Measurements from ENCODE around the gene PUM2.
"Not testable (repeated sequence)": the region's sequence is repeated elsewhere in the genome, so short reads cannot be mapped to it uniquely, and the experiment has no call there.

Gene PUM2

DNA sequence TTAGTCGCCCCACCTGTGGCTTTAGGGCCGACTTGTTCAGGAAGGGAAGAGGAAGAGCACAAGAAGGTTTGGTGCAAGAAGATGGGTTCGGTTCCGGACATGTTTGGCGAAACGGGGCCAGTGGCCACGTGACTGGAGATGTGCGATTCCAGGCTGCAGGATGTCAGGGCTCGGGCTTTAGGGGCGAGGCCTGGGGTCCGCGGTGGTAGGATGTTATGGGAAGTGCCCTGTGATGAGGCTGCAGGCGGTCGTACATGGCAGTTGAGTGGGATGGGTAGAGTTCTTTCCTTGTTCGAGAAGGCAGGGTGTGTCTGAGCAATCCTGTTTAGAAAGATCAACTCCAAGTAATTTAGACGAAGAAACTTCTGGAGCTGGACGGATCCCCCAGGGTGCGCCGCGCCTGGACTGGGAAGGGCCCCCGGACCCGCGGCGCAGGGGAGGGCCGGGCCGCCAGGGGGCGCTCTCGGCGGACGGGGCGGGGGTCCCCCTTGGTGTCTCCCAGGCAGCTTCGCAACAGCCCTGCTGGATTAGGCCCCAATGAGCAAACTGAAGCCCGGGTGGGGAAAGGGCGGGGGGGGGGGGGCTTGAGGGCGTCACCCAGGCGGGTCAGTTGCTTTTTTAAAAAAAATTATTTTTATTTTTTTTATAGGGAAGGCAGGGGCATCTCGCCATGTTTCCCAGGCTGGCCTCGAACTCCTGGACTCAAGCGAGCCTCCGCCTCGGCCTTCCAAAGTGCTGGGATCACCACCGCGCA is 108.5 kb downstream of the PUM2 start:
- Histone ChIP-seq H3K4me1 (ENCODE audit: insufficient read depth, low read length) (peaks cover 7% of the 10 kb centered on the region; the same call in 1 of the 2 replicates), H3K9me3 (ENCODE audit: insufficient read depth, low read depth, low read length) (no peaks in the 10 kb centered on the region), H3K27ac (ENCODE audit: low read depth, low read length) (no peak overlapping the region), H3K27me3 (ENCODE audit: insufficient read depth, low read length) (no peaks in the 10 kb centered on the region), H3K9ac (ENCODE audit: low read depth, low read length) (no peak overlapping the region), H3K36me3 (ENCODE audit: insufficient read depth, low read length) (peaks cover under 1% of the 10 kb centered on the region; the same call in 1 of the 2 replicates), H3K4me3 (ENCODE audit: low read length) (no peak overlapping the region)
- 93% methylated on average over 40 of the region's 43 CpGs for WGBS

DNA sequence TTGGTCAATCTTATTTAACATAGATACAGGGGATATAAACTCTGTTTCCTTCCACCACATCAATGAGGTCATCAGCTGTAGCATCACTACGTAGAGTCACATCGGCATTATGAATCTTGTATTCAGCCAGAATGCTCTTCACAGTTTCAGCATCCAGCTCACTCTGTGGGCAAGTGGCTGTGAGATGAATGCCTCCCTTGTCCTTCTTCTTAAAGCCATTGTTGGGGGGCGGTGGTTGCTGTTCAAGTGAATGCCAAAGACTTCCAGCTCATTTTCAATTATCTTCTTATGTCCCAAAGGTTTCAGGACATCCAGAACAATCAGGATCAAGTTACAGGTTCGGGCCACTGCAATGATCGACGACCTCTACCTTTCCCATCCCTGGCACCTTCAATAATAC is 110.4 kb downstream of the PUM2 start:
- H3K36me3 ChIP-seq (ENCODE audit: insufficient read depth, low read length); H3K9ac ChIP-seq (ENCODE audit: low read depth, low read length); H3K9me3 ChIP-seq (ENCODE audit: insufficient read depth, low read depth, low read length); H3K27ac ChIP-seq (ENCODE audit: low read depth, low read length); H3K4me3 ChIP-seq (ENCODE audit: low read length); H3K27me3 ChIP-seq (ENCODE audit: insufficient read depth, low read length): not testable (repeated sequence)
- peaks cover 12% of the 10 kb centered on the region for H3K4me1 ChIP-seq (ENCODE audit: insufficient read depth, low read length)
- 95% methylated on average over 6 of the region's 6 CpGs for WGBS

DNA sequence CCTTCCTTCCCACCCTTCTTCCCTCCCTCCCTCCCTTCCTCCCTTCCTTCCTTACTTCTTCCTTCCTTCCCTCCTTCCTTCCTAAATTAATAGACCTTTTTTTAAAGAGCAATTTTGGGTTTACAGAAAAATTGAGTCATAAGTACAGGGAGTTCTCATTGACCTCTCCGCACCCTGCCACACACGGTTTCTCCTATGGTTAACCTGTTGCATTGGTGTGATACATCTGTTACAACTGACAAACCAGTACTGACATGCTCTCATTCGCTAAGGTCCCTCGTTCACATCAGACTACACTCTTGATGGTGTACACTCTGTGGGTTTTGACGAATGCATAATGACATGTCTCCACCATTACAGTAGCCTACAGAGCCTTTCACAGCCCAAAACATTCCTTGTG is 114.1 kb downstream of the PUM2 start:
- Histone ChIP-seq H3K9ac (ENCODE audit: low read depth, low read length) (no peak overlapping the region), H3K9me3 (ENCODE audit: insufficient read depth, low read depth, low read length) (no peaks in the 10 kb centered on the region), H3K27ac (ENCODE audit: low read depth, low read length) (no peak overlapping the region), H3K4me1 (ENCODE audit: insufficient read depth, low read length) (peaks cover 12% of the 10 kb centered on the region), H3K4me3 (ENCODE audit: low read length) (no peak overlapping the region), H3K27me3 (ENCODE audit: insufficient read depth, low read length) (no peaks in the 10 kb centered on the region), H3K36me3 (ENCODE audit: insufficient read depth, low read length) (no peaks in the 10 kb centered on the region)
- 88% methylated on average over 5 of the region's 5 CpGs for WGBS

DNA sequence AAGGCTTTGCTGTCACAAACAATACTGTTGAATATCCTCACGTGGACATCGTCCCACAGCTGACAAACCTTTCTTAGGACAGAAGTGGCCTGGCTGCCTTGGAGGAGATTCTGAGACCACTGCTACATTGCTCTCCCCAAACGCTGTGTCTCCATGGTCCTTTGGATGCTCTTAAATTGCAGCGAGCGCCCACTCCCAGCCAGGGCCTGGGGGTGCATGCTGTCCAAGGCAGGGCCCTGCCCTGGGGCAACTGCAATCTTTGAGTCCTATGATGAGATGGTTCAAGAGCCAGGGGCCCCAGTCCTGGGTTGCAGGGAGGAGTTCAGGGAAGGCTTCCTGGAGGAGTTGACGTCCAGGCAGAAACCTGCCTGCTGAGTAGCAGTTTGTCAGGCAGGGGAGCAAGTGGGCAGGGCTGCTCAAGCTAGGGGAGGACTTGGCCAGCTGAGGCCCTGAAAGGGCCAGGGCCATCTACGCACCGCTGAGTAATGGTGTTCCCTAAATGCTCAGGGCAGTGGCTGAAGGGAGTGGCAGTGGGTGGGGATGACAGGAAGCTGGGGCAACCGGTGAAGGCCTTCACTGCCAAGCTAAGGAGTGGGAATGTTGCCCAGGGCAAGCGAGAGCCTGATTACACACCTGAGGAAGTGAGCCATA is 114.9 kb downstream of the PUM2 start:
- 87% methylated on average over 10 of the region's 10 CpGs for WGBS

DNA sequence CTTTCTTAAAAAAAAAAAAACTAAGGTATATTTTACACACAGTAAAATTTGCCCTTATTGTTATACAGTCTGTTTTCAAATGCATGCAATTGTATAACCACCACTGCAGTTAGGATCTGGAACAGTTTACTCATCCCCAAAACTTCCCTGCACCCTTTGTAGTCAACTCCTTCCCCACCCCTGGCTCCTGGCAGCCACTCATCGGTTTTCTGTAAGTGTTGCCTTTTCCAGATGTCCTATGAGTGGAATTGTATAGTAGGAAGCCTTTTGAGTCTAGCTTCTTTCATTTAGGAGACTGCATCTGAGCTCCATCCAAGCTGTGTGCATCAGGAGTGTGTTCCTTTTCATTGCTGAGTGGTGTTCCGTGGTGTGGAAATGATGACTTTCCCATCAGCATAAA is 116.0 kb downstream of the PUM2 start:
- WGBS: 92% methylated on average over 2 of the region's 2 CpGs
- not testable (repeated sequence) for H3K9me3 ChIP-seq (ENCODE audit: insufficient read depth, low read depth, low read length); H3K27me3 ChIP-seq (ENCODE audit: insufficient read depth, low read length); H3K4me3 ChIP-seq (ENCODE audit: low read length); H3K9ac ChIP-seq (ENCODE audit: low read depth, low read length); H3K27ac ChIP-seq (ENCODE audit: low read depth, low read length); H3K36me3 ChIP-seq (ENCODE audit: insufficient read depth, low read length)
- peaks cover 13% of the 10 kb centered on the region for H3K4me1 ChIP-seq (ENCODE audit: insufficient read depth, low read length)

More for the DNA sequence above, 114.9 kb downstream of the PUM2 start:
- no peaks in the 10 kb centered on the region for H3K9me3 ChIP-seq (ENCODE audit: insufficient read depth, low read depth, low read length)
- H3K4me1 ChIP-seq (ENCODE audit: insufficient read depth, low read length): peaks cover 13% of the 10 kb centered on the region
- no peak overlapping the region for H3K9ac ChIP-seq (ENCODE audit: low read depth, low read length)
- H3K27ac ChIP-seq (ENCODE audit: low read depth, low read length): no peak overlapping the region
- no peaks in the 10 kb centered on the region for H3K27me3 ChIP-seq (ENCODE audit: insufficient read depth, low read length)
- no peak overlapping the region for H3K4me3 ChIP-seq (ENCODE audit: low read length)
- no peaks in the 10 kb centered on the region for H3K36me3 ChIP-seq (ENCODE audit: insufficient read depth, low read length)

DNA sequence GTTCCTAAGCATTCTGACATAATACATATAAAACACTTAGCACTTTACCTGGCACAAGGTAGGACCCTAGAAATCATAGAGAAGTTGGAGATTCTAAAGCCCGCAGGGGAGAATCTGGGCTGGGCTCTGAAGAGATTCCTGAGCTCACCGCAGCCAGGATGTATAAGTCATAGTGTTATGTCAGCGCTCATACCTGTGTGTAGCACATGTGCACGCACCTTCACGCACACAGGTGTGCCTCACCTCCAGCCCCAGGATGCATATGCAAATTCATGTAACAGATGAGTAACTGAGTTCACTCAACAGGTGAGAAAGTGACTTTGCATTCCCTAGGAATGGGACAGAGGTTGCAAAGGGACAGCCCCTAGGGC is 117.8 kb downstream of the PUM2 start:
- H3K9ac ChIP-seq (ENCODE audit: low read depth, low read length): no peak overlapping the region
- 91% methylated on average over 5 of the region's 5 CpGs for WGBS

DNA sequence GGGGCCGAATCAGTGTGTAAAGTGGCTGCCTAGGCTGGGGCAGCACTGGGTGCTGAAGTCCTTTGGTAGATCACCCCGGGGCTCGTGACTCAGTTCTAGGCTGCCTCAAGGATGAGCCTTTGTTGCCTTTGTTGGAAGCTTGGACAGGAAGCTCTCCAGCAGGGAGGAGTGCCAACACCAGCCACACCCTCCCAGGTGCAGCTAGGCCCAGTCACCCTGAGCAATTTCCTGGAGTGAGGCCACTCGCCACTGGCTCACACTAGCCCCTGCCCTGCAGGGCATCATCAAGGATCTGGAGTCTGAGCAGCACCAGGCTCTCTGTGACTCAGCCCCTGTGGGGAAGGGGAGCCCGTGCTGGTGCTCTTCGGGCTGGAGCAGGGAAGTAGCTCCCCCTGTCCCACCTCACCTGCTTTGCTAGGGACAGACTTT is 119.0 kb downstream of the PUM2 start:
- Histone ChIP-seq H3K4me1 (ENCODE audit: insufficient read depth, low read length) (peaks cover 8% of the 10 kb centered on the region), H3K9ac (ENCODE audit: low read depth, low read length) (no peak overlapping the region), H3K9me3 (ENCODE audit: insufficient read depth, low read depth, low read length) (no peaks in the 10 kb centered on the region), H3K27ac (ENCODE audit: low read depth, low read length) (no peak overlapping the region), H3K36me3 (ENCODE audit: insufficient read depth, low read length) (no peaks in the 10 kb centered on the region), H3K27me3 (ENCODE audit: insufficient read depth, low read length) (no peaks in the 10 kb centered on the region), H3K4me3 (ENCODE audit: low read length) (no peak overlapping the region)
- WGBS: 53% methylated on average over 6 of the region's 6 CpGs

More for the DNA sequence above, 117.8 kb downstream of the PUM2 start:
- Histone ChIP-seq H3K4me1 (ENCODE audit: insufficient read depth, low read length) (peaks cover 13% of the 10 kb centered on the region), H3K27me3 (ENCODE audit: insufficient read depth, low read length) (no peaks in the 10 kb centered on the region), H3K4me3 (ENCODE audit: low read length) (no peak overlapping the region), H3K36me3 (ENCODE audit: insufficient read depth, low read length) (no peaks in the 10 kb centered on the region), H3K9me3 (ENCODE audit: insufficient read depth, low read depth, low read length) (no peaks in the 10 kb centered on the region), H3K27ac (ENCODE audit: low read depth, low read length) (no peak overlapping the region)

DNA sequence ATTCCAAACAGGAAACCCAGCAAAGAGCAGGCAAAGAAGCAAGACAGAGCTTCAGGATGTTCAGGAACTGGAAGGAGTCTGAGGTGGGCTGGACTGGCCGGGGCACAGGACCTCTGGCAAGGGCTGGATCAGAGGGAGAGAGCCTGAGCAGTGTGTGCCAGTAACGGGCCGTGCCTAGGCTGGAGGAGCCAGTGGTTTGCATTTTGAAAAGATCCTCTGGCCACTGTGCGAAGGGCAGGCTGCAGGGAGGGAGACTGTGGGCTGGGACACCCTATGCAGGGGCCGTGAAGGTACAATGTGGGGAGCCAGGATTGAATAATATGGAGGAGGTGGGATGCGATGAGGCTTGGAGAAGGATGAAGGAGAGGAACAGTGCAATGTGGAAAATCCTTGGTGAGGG is 119.5 kb downstream of the PUM2 start:
- H3K36me3 ChIP-seq (ENCODE audit: insufficient read depth, low read length): no peaks in the 10 kb centered on the region
- H3K9ac ChIP-seq (ENCODE audit: low read depth, low read length): no peak overlapping the region
- H3K9me3 ChIP-seq (ENCODE audit: insufficient read depth, low read depth, low read length): no peaks in the 10 kb centered on the region
- 86% methylated on average over 6 of the region's 6 CpGs for WGBS
- H3K27ac ChIP-seq (ENCODE audit: low read depth, low read length): no peak overlapping the region
- H3K27me3 ChIP-seq (ENCODE audit: insufficient read depth, low read length): peaks cover 3% of the 10 kb centered on the region
- H3K4me3 ChIP-seq (ENCODE audit: low read length): no peak overlapping the region
- peaks cover 7% of the 10 kb centered on the region for H3K4me1 ChIP-seq (ENCODE audit: insufficient read depth, low read length)

DNA sequence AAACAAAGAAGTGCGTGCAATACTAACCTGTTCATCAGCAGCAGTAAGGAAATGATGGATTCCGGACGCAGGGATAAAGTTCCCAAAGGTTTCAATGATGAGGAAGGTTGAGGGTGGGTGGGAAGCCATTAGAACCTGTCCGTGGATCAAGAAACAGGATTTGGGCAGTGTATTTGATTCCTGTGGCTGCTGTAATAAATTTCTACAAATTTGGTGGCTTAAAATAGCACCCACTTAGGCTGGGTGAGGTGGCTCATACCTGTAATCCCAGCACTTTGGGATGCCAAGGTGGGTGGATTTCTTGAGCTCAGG is 120.6 kb downstream of the PUM2 start:
- Histone ChIP-seq H3K27ac (ENCODE audit: low read depth, low read length) (no peak overlapping the region), H3K4me3 (ENCODE audit: low read length) (no peak overlapping the region), H3K9ac (ENCODE audit: low read depth, low read length) (no peak overlapping the region), H3K27me3 (ENCODE audit: insufficient read depth, low read length) (peaks cover 4% of the 10 kb centered on the region), H3K9me3 (ENCODE audit: insufficient read depth, low read depth, low read length) (no peaks in the 10 kb centered on the region), H3K36me3 (ENCODE audit: insufficient read depth, low read length) (no peaks in the 10 kb centered on the region), H3K4me1 (ENCODE audit: insufficient read depth, low read length) (peaks cover 7% of the 10 kb centered on the region)
- 94% methylated on average over 4 of the region's 4 CpGs for WGBS

DNA sequence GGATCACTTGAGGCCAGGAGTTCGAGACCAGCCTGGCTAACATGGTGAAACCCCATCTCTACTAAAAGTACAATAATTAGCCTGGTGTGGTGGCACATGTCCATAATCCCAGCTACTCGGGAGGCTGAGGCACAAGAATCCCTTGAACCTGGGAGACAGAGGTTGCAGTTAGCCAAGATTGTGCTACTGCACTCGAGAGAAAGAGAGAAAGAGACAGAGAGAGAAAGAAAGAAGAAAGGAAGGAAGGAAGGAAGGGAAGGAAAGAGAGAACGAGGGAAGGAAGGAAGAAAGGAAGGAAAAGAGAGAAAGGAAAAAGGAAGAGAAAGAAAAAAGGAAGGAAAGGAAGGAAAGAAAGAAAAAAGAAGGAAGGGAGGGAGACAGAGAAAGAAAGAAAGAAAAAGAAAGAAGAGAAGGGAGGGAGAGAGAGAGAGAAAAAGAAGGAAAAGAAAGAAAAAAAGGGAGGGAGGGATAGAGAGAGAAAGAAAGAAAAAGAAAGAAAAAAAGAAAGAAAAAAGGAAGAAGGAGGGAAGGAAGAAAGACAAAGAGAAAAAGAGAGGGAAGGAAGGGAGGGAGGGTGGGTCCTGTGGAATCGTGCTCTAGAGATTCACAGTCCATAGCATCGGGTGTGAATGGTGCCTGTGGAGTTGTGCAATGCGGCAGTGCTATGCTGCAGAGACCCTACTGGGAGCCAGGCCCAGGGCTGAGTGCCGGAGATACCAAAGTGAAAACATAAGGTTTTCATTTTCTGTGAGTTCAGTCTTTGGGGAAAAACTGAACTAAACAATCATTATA is 121.1 kb downstream of the PUM2 start:
- H3K27ac ChIP-seq (ENCODE audit: low read depth, low read length): no peak overlapping the region
- H3K4me1 ChIP-seq (ENCODE audit: insufficient read depth, low read length): peaks cover 7% of the 10 kb centered on the region
- no peaks in the 10 kb centered on the region for H3K36me3 ChIP-seq (ENCODE audit: insufficient read depth, low read length)
- H3K27me3 ChIP-seq (ENCODE audit: insufficient read depth, low read length): peaks cover 4% of the 10 kb centered on the region
- H3K9me3 ChIP-seq (ENCODE audit: insufficient read depth, low read depth, low read length): no peaks in the 10 kb centered on the region
- no peak overlapping the region for H3K9ac ChIP-seq (ENCODE audit: low read depth, low read length)
- WGBS: 88% methylated on average over 8 of the region's 8 CpGs
- no peak overlapping the region for H3K4me3 ChIP-seq (ENCODE audit: low read length)

DNA sequence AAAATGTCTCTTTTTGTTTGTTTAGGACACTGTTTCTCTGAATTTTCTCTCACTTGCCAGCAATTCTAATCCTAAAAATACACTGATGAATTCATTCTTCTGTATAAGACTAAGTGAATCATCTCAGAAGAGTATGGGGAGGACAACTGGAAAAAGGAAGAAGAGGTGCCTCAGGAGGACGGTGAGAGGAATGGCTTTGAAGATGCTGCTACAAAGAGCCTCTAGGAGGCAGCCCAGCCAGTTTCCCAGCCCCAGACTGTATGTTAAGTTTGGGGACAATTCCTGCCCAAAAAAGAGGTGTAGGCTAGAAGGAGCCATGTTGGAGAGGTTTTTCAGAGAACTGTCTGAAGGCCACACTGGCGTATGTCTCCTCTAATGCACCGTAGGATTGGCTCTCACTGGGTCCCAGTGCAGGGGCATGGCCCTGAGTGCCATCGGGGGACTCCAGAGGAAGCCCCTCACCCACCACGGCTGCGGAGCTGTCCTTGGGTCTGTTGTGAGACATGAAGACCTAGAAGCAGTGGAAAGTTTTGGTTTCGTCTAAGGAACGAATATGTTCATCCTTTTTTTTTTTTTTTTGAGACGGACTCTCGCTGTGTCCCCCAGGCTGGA is 122.6 kb downstream of the PUM2 start:
- peaks cover 8% of the 10 kb centered on the region for H3K4me1 ChIP-seq (ENCODE audit: insufficient read depth, low read length)
- no peaks in the 10 kb centered on the region for H3K36me3 ChIP-seq (ENCODE audit: insufficient read depth, low read length)
- no peaks in the 10 kb centered on the region for H3K9me3 ChIP-seq (ENCODE audit: insufficient read depth, low read depth, low read length)
- WGBS: 92% methylated on average over 10 of the region's 10 CpGs
- no peak overlapping the region for H3K27ac ChIP-seq (ENCODE audit: low read depth, low read length)
- H3K4me3 ChIP-seq (ENCODE audit: low read length): no peak overlapping the region
- no peak overlapping the region for H3K9ac ChIP-seq (ENCODE audit: low read depth, low read length)
- peaks cover 4% of the 10 kb centered on the region for H3K27me3 ChIP-seq (ENCODE audit: insufficient read depth, low read length)

Measured in HUES64 (cell line).